HFF-Myc (cell line): Measurements from ENCODE around the gene SLC38A8.

Experiments used
- DNase-seq: peaks from one replicate; pipeline ENCODE4 v3.0.0-alpha.2; 2011; ENCODE audit warnings: low read depth; ENCODE audit errors: extremely low read depth
- H3K4me3 ChIP-seq: replicated peaks from 2 replicates; pipeline ENCODE4 v1.5.1; 2011; ENCODE audit warnings: low read depth, mild to moderate bottlenecking, control low read depth, low read length
- CTCF ChIP-seq: IDR thresholded peaks from 2 replicates; pipeline ENCODE4 v1.5.1; 2012; ENCODE audit warnings: mild to moderate bottlenecking, low read depth, low read length, control low read depth; ENCODE audit errors: missing control alignments

Gene SLC38A8

GRCh38 chr16:83967091-83967490 lies 75.5 kb downstream of the SLC38A8 start:
- no peak overlapping the region for H3K4me3 ChIP-seq
- no peak for DNase-seq
- TF ChIP-seq CTCF: no peak

GRCh38 chr16:83966153-83966696 lies 76.4 kb downstream of the SLC38A8 start:
- TF ChIP-seq CTCF: no peak
- no peak for DNase-seq
- H3K4me3 ChIP-seq: no peak overlapping the region

- H3K4me3 ChIP-seq: no peak overlapping the region
- no peak for TF ChIP-seq CTCF
- no peak for DNase-seq
These were observed 77.0 kb downstream of the SLC38A8 start for GRCh38 chr16:83965444-83966152.

GRCh38 chr16:83964684-83965443 lies 77.7 kb downstream of the SLC38A8 start:
- no peak for DNase-seq
- no peak for TF ChIP-seq CTCF
- H3K4me3 ChIP-seq: no peak overlapping the region

- H3K4me3 ChIP-seq: no peak overlapping the region
- no peak for DNase-seq
- TF ChIP-seq CTCF: no peak
These were observed 79.1 kb downstream of the SLC38A8 start for GRCh38 chr16:83963277-83964119.

- TF ChIP-seq CTCF: no peak
- no peak for DNase-seq
- H3K4me3 ChIP-seq: no peak overlapping the region
These were observed 81.0 kb downstream of the SLC38A8 start for GRCh38 chr16:83961591-83961990.
